Activated CD4-positive, CD25-positive, alpha-beta regulatory T cell treated with anti-CD3 and anti-CD28 coated beads, Interleukin-2, amount 50 U/mL, for 24 hours (primary cell): Measurements from ENCODE around the gene COX14.

ENCODE experiments used
- ATAC-seq, 2 donors: fragments of 150-1000 bp; cut with Tn5 transposase; one replicate each; pipeline ENCODE4 v1.10.0; 2021; ENCODE audit warnings: mild to moderate bottlenecking in 1 of 2, moderate library complexity in 1 of 2

Gene COX14

GRCh38 chr12:50085615-50086072, 26.4 kb upstream of the COX14 start:
- ATAC-seq, result no peak

GRCh38 chr12:50086148-50086547, 25.9 kb upstream of the COX14 start:
- no peak for ATAC-seq

GRCh38 chr12:50087151-50087550, 24.9 kb upstream of the COX14 start:
- no peak for ATAC-seq

- ATAC-seq, result no peak
Observed at GRCh38 chr12:50087995-50088394, 24.0 kb upstream of the COX14 start.

- ATAC-seq, result peak in 1 of 2 donors; percentile 41
Observed at GRCh38 chr12:50088577-50089335, 23.3 kb upstream of the COX14 start.

- ATAC-seq, result no peak
Observed at GRCh38 chr12:50089730-50090129, 22.3 kb upstream of the COX14 start.

GRCh38 chr12:50090391-50090790, 21.6 kb upstream of the COX14 start:
- ATAC-seq, result no peak

- ATAC-seq, result no peak
Observed at GRCh38 chr12:50097952-50098351, 14.1 kb upstream of the COX14 start.

GRCh38 chr12:50099302-50100008, 12.6 kb upstream of the COX14 start:
- ATAC-seq, result no peak

- ATAC-seq, result no peak
Observed at GRCh38 chr12:50100561-50100960, 11.5 kb upstream of the COX14 start.

- ATAC-seq, result no peak
Observed at GRCh38 chr12:50101663-50102062, 10.4 kb upstream of the COX14 start.

- no peak for ATAC-seq
Observed at GRCh38 chr12:50102131-50102531, 9.9 kb upstream of the COX14 start.

GRCh38 chr12:50102646-50103309, 9.3 kb upstream of the COX14 start:
- no peak for ATAC-seq

GRCh38 chr12:50103351-50103750, 8.7 kb upstream of the COX14 start:
- ATAC-seq, result no peak

GRCh38 chr12:50103767-50104321, 8.2 kb upstream of the COX14 start, which contains the start of gene GPD1:
TSS of gene GPD1 (plus strand) at chr12:50104008. CDS start at chr12:50104051, 43 bp downstream.
- ATAC-seq, result peak; percentile 34 to 60

GRCh38 chr12:50104417-50105366, 7.3 kb upstream of the COX14 start:
- ATAC-seq, result no peak

- no peak for ATAC-seq
Observed at GRCh38 chr12:50105913-50106450, 6.1 kb upstream of the COX14 start.

GRCh38 chr12:50106907-50107306, 5.1 kb upstream of the COX14 start:
- ATAC-seq, result no peak

- no peak for ATAC-seq
Observed at GRCh38 chr12:50107416-50108268, 4.4 kb upstream of the COX14 start.

GRCh38 chr12:50109319-50109718, 2.7 kb upstream of the COX14 start:
- no peak for ATAC-seq
